ENCODE data around the gene ACYP2. TPM values are rescaled to one million over a fixed set of nuclear protein-coding genes. Genes with fewer than 3 reads are reported as not detected.
"Not testable (repeated sequence)": the region's sequence is repeated elsewhere in the genome, so short reads cannot be mapped to it uniquely, and the experiment has no call there.

ACYP2 gene
- total RNA-seq, 1 experiment from 2014 or later: 10.9 TPM

DNA sequence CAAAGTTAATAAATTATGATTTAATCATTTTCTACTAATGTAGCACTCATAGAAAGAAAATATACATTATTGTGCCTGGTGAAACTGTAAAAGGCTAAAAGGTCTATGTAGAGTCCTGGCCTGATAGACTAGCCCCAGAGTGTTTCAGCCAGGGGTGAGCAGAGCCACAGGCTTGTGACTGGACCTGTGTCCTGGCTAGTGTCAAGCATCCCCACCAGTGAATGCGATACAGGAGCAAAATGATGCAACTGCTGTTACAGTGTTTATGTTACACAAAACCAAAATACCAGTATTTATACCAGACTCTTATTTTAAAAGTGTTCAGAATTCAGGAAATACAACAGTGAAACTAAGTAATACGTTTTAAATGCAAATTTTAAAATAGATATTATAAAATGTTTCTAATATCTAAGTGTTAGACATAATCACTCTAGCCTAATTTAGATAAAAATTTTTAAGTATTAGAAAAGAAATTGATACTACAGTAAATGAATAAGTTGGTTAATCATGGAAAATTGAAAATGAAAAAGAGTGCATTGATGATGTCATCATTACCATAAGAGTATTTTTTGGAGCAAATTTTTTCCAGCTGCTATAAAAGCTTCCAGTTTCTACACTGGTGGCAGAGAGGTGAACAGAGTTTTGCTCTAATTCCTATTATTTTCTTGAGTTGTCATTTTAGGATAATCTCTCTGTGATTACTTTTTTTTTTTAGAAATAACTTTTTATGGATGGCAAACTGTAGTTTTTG, 146.8 kb downstream of the ACYP2 start:
- DNase-seq: no peak
- H3K4me1 Mint-ChIP-seq (ENCODE audit: low read depth, unreplicated experiment): no peaks in the 10 kb centered on the region

DNA sequence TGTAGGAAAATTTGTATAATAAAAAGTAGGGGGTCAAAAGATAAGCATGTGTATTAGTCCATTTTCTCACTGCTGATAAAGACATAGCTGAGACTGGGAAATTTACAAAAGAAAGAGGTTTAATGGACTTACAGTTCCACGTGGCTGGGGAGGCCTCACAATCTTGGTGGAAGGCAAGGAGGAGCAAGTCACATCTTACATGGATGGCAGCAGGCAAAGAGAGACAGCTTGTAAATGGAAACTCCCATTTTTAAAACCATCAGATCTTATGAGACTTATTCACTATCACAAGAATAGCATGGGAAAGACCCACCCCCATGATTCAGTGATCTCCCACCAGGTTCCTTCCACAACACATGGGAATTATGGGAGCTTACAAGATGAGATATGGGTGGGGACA, 149.7 kb downstream of the ACYP2 start:
- H3K36me3 Mint-ChIP-seq (ENCODE audit: insufficient read depth, unreplicated experiment); H3K27me3 Mint-ChIP-seq (ENCODE audit: unreplicated experiment); H3K4me1 Mint-ChIP-seq (ENCODE audit: low read depth, unreplicated experiment); DNase-seq; BruUV-seq (replicated peaks); H3K27ac Mint-ChIP-seq (ENCODE audit: unreplicated experiment); CTCF ChIA-PET; intact Hi-C loops (cut with micrococcal nuclease; ENCODE audit: unreplicated experiment); H3K4me3 Mint-ChIP-seq (ENCODE audit: low read depth, unreplicated experiment); H3K9me3 Mint-ChIP-seq (ENCODE audit: low read depth, unreplicated experiment): not testable (repeated sequence)

More for the DNA sequence above, 146.8 kb downstream of the ACYP2 start:
- peaks cover 5% of the 10 kb centered on the region for H3K9me3 Mint-ChIP-seq (ENCODE audit: low read depth, unreplicated experiment)
- CTCF ChIA-PET: interaction anchor here (0.6 kb wide), 1 partner anchor 294 kb away, joined by 4 read pairs; no protein-coding TSS in a partner anchor
- intact Hi-C loops (cut with micrococcal nuclease; ENCODE audit: unreplicated experiment): no loop called here
- H3K27me3 Mint-ChIP-seq (ENCODE audit: unreplicated experiment): no peaks in the 10 kb centered on the region
- no peak overlapping the region for H3K27ac Mint-ChIP-seq (ENCODE audit: unreplicated experiment)
- no TSS peak for BruUV-seq (replicated peaks)
- no peak overlapping the region for H3K4me3 Mint-ChIP-seq (ENCODE audit: low read depth, unreplicated experiment)
- H3K36me3 Mint-ChIP-seq (ENCODE audit: insufficient read depth, unreplicated experiment): no peaks in the 10 kb centered on the region
- TF ChIP-seq, protein P1, sequence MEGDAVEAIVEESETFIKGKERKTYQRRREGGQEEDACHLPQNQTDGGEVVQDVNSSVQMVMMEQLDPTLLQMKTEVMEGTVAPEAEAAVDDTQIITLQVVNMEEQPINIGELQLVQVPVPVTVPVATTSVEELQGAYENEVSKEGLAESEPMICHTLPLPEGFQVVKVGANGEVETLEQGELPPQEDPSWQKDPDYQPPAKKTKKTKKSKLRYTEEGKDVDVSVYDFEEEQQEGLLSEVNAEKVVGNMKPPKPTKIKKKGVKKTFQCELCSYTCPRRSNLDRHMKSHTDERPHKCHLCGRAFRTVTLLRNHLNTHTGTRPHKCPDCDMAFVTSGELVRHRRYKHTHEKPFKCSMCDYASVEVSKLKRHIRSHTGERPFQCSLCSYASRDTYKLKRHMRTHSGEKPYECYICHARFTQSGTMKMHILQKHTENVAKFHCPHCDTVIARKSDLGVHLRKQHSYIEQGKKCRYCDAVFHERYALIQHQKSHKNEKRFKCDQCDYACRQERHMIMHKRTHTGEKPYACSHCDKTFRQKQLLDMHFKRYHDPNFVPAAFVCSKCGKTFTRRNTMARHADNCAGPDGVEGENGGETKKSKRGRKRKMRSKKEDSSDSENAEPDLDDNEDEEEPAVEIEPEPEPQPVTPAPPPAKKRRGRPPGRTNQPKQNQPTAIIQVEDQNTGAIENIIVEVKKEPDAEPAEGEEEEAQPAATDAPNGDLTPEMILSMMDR (IDR thresholded peaks at IDR 0.05; ENCODE audit: unreplicated experiment): no peak

DNA sequence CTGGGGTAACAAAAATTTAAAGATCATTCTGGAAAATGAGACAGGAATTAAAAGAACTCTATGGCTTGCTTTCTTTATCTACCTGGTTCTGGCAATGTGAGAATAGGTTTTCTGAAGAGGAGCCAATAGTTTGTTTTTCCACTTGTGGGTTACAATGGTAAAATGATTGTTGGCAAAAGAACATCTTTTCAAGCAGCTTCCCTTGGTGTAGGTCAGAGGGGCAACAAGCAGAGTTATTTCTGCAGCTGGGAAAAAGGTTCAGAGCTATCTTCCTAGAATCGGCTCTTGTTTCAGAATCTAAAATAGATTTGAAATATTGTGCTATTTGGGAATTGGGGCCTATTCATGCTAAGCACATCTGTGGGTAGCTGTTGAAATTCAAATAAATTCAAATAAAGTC, 152.2 kb downstream of the ACYP2 start:
- intact Hi-C loops (cut with micrococcal nuclease; ENCODE audit: unreplicated experiment): no loop called here
- no peaks in the 10 kb centered on the region for H3K27me3 Mint-ChIP-seq (ENCODE audit: unreplicated experiment)
- no peaks in the 10 kb centered on the region for H3K36me3 Mint-ChIP-seq (ENCODE audit: insufficient read depth, unreplicated experiment)
- BruUV-seq (replicated peaks): no TSS peak
- no peak overlapping the region for H3K4me3 Mint-ChIP-seq (ENCODE audit: low read depth, unreplicated experiment)
- H3K27ac Mint-ChIP-seq (ENCODE audit: unreplicated experiment): no peak overlapping the region
- DNase-seq: no peak
- H3K9me3 Mint-ChIP-seq (ENCODE audit: low read depth, unreplicated experiment): peaks cover 5% of the 10 kb centered on the region
- CTCF ChIA-PET: interaction anchor here (0.9 kb wide), 1 partner anchor 13 kb away, joined by 14 read pairs; no protein-coding TSS in a partner anchor
- TF ChIP-seq, protein P1 (IDR thresholded peaks at IDR 0.05; ENCODE audit: unreplicated experiment): no peak
- no peaks in the 10 kb centered on the region for H3K4me1 Mint-ChIP-seq (ENCODE audit: low read depth, unreplicated experiment)

DNA sequence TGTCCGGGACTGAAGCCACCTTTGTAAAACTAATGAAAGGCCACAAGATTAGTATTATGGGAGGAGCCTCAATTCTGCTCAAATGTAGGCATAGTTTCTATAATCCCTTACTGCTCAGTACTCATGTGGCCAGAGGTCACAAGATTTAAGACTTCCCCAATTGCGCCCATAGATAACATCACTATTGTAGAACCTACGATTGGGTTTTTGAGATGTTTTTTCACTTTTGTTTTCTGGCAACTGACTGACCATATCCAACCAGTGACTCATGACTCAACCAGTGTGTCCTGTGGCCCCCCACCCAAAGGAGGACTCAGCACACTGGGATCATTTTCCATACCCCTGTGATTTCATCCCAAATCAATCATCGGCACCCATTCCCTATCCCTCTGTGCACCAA, 155.8 kb downstream of the ACYP2 start:
- Mint-ChIP-seq H3K27ac (ENCODE audit: unreplicated experiment) (no peak overlapping the region), H3K4me3 (ENCODE audit: low read depth, unreplicated experiment) (no peak overlapping the region), H3K36me3 (ENCODE audit: insufficient read depth, unreplicated experiment) (no peaks in the 10 kb centered on the region), H3K9me3 (ENCODE audit: low read depth, unreplicated experiment) (peaks cover 3% of the 10 kb centered on the region), H3K4me1 (ENCODE audit: low read depth, unreplicated experiment) (no peaks in the 10 kb centered on the region), H3K27me3 (ENCODE audit: unreplicated experiment) (no peaks in the 10 kb centered on the region)
- DNase-seq: no peak
- CTCF ChIA-PET: no interaction called here
- BruUV-seq (replicated peaks): no TSS peak
- TF ChIP-seq, protein P1 (IDR thresholded peaks at IDR 0.05; ENCODE audit: unreplicated experiment): no peak
- intact Hi-C loops (cut with micrococcal nuclease; ENCODE audit: unreplicated experiment): no loop called here
